ENCODE data around the gene UBE3B. TPM values are rescaled to one million over a fixed set of nuclear protein-coding genes. Genes with fewer than 3 reads are reported as not detected.

Gene UBE3B
- total and polyA plus RNA-seq, 5 donors from 2014 or later = 16.8 to 38.2 (median 22.2) TPM

GRCh38 chr12:109573914-109574244, 96.4 kb downstream of the UBE3B start:
- Histone ChIP-seq H3K36me3 (ENCODE audit: control insufficient read depth, insufficient read depth, low read length) (peaks cover 20% of the 10 kb centered on the region), H3K27ac (ENCODE audit: insufficient read depth, low read length, poor library complexity, severe bottlenecking) (peak overlapping the region; percentile 92), H3K27me3 (ENCODE audit: control insufficient read depth, insufficient read depth, low read length) (no peaks in the 10 kb centered on the region), H3K9me3 (ENCODE audit: control insufficient read depth in 2 of 2, low read length in 2 of 2) (no peaks in the 10 kb centered on the region), H3K4me3 (ENCODE audit: low read depth, low read length) (peak overlapping the region; percentile 95), H3K4me1 (ENCODE audit: control insufficient read depth, insufficient read depth, low read length, poor library complexity, severe bottlenecking) (peaks cover 10% of the 10 kb centered on the region)
- Mint-ChIP-seq H3K9me3 (no peaks in the 10 kb centered on the region), H3K4me1 (peaks cover 5 to 32% (median 24%) of the 10 kb centered on the region in 4 donors), H3K27ac (peak overlapping the region; percentile 84 to 97 (median 96)), H3K27me3 (no peaks in the 10 kb centered on the region), H3K36me3 (peaks cover 22% of the 10 kb centered on the region), H3K4me3 (peak overlapping the region; percentile 92 to 97 (median 93))
- DNase-seq (no peak), ATAC-seq (ENCODE audit: low read depth in 2 of 2) (no peak)

- no peaks in the 10 kb centered on the region for H3K9me3 Mint-ChIP-seq
- H3K4me1 ChIP-seq (ENCODE audit: control insufficient read depth, insufficient read depth, low read length, poor library complexity, severe bottlenecking) = peaks cover 10% of the 10 kb centered on the region
- no peak overlapping the region for H3K4me3 ChIP-seq (ENCODE audit: low read depth, low read length)
- DNase-seq = no peak
- H3K27me3 Mint-ChIP-seq = no peaks in the 10 kb centered on the region
- H3K27ac ChIP-seq (ENCODE audit: insufficient read depth, low read length, poor library complexity, severe bottlenecking) = no peak overlapping the region
- no peak overlapping the region for H3K27ac Mint-ChIP-seq
- ATAC-seq (ENCODE audit: low read depth in 2 of 2) = no peak
- no peaks in the 10 kb centered on the region for H3K27me3 ChIP-seq (ENCODE audit: control insufficient read depth, insufficient read depth, low read length)
- H3K36me3 Mint-ChIP-seq = peaks cover 31% of the 10 kb centered on the region
- H3K36me3 ChIP-seq (ENCODE audit: control insufficient read depth, insufficient read depth, low read length) = peaks cover 29% of the 10 kb centered on the region
- no peaks in the 10 kb centered on the region for H3K9me3 ChIP-seq (ENCODE audit: control insufficient read depth in 2 of 2, low read length in 2 of 2)
- H3K4me3 Mint-ChIP-seq = peak overlapping the region in 2 of 4 donors; percentile 9 to 92
- H3K4me1 Mint-ChIP-seq = peaks cover 5 to 32% (median 24%) of the 10 kb centered on the region in 4 donors
Measured at GRCh38 chr12:109575683-109576082, 98.2 kb downstream of the UBE3B start.

GRCh38 chr12:109577311-109577710, 99.9 kb downstream of the UBE3B start:
- Mint-ChIP-seq H3K4me1 (peaks cover 5 to 25% (median 21%) of the 10 kb centered on the region in 4 donors), H3K9me3 (no peaks in the 10 kb centered on the region)
- H3K36me3 ChIP-seq (ENCODE audit: control insufficient read depth, insufficient read depth, low read length) = peaks cover 40% of the 10 kb centered on the region

GRCh38 chr12:109578330-109578927, 101.0 kb downstream of the UBE3B start:
- Mint-ChIP-seq H3K27ac (no peak overlapping the region), H3K9me3 (no peaks in the 10 kb centered on the region), H3K4me3 (no peak overlapping the region), H3K27me3 (no peaks in the 10 kb centered on the region), H3K4me1 (peaks cover 0 to 17% (median 15%) of the 10 kb centered on the region in 4 donors), H3K36me3 (peaks cover 36% of the 10 kb centered on the region)
- Histone ChIP-seq H3K27ac (ENCODE audit: insufficient read depth, low read length, poor library complexity, severe bottlenecking) (no peak overlapping the region), H3K4me3 (ENCODE audit: low read depth, low read length) (no peak overlapping the region), H3K4me1 (ENCODE audit: control insufficient read depth, insufficient read depth, low read length, poor library complexity, severe bottlenecking) (peaks cover 10% of the 10 kb centered on the region), H3K36me3 (ENCODE audit: control insufficient read depth, insufficient read depth, low read length) (peaks cover 40% of the 10 kb centered on the region), H3K27me3 (ENCODE audit: control insufficient read depth, insufficient read depth, low read length) (no peaks in the 10 kb centered on the region), H3K9me3 (ENCODE audit: control insufficient read depth in 2 of 2, low read length in 2 of 2) (no peaks in the 10 kb centered on the region)
- DNase-seq (no peak), ATAC-seq (ENCODE audit: low read depth in 2 of 2) (no peak)

More at GRCh38 chr12:109577311-109577710, 99.9 kb downstream of the UBE3B start:
- DNase-seq (no peak), ATAC-seq (ENCODE audit: low read depth in 2 of 2) (no peak)
- Mint-ChIP-seq H3K27ac (no peak overlapping the region), H3K4me3 (no peak overlapping the region), H3K36me3 (peaks cover 40% of the 10 kb centered on the region), H3K27me3 (no peaks in the 10 kb centered on the region)
- Histone ChIP-seq H3K27me3 (ENCODE audit: control insufficient read depth, insufficient read depth, low read length) (no peaks in the 10 kb centered on the region), H3K9me3 (ENCODE audit: control insufficient read depth in 2 of 2, low read length in 2 of 2) (no peaks in the 10 kb centered on the region), H3K4me3 (ENCODE audit: low read depth, low read length) (no peak overlapping the region), H3K27ac (ENCODE audit: insufficient read depth, low read length, poor library complexity, severe bottlenecking) (no peak overlapping the region), H3K4me1 (ENCODE audit: control insufficient read depth, insufficient read depth, low read length, poor library complexity, severe bottlenecking) (peaks cover 10% of the 10 kb centered on the region)

GRCh38 chr12:109579639-109580038, 102.2 kb downstream of the UBE3B start:
- Histone ChIP-seq H3K9me3 (ENCODE audit: control insufficient read depth in 2 of 2, low read length in 2 of 2) (no peaks in the 10 kb centered on the region), H3K27ac (ENCODE audit: insufficient read depth, low read length, poor library complexity, severe bottlenecking) (no peak overlapping the region), H3K36me3 (ENCODE audit: control insufficient read depth, insufficient read depth, low read length) (peaks cover 42% of the 10 kb centered on the region), H3K4me1 (ENCODE audit: control insufficient read depth, insufficient read depth, low read length, poor library complexity, severe bottlenecking) (peaks cover 2% of the 10 kb centered on the region), H3K4me3 (ENCODE audit: low read depth, low read length) (no peak overlapping the region), H3K27me3 (ENCODE audit: control insufficient read depth, insufficient read depth, low read length) (no peaks in the 10 kb centered on the region)
- DNase-seq (no peak), ATAC-seq (ENCODE audit: low read depth in 2 of 2) (no peak)
- Mint-ChIP-seq H3K27me3 (no peaks in the 10 kb centered on the region), H3K4me3 (no peak overlapping the region), H3K9me3 (no peaks in the 10 kb centered on the region), H3K4me1 (peaks cover 0 to 5% (median 5%) of the 10 kb centered on the region in 4 donors), H3K27ac (no peak overlapping the region), H3K36me3 (peaks cover 41% of the 10 kb centered on the region)

- Mint-ChIP-seq H3K9me3 (no peaks in the 10 kb centered on the region), H3K4me1 (no peaks in the 10 kb centered on the region), H3K27ac (no peak overlapping the region), H3K4me3 (no peak overlapping the region), H3K27me3 (no peaks in the 10 kb centered on the region), H3K36me3 (peaks cover 41% of the 10 kb centered on the region)
- Histone ChIP-seq H3K36me3 (ENCODE audit: control insufficient read depth, insufficient read depth, low read length) (peaks cover 42% of the 10 kb centered on the region), H3K4me3 (ENCODE audit: low read depth, low read length) (no peak overlapping the region), H3K4me1 (ENCODE audit: control insufficient read depth, insufficient read depth, low read length, poor library complexity, severe bottlenecking) (no peaks in the 10 kb centered on the region), H3K9me3 (ENCODE audit: control insufficient read depth in 2 of 2, low read length in 2 of 2) (no peaks in the 10 kb centered on the region), H3K27me3 (ENCODE audit: control insufficient read depth, insufficient read depth, low read length) (no peaks in the 10 kb centered on the region), H3K27ac (ENCODE audit: insufficient read depth, low read length, poor library complexity, severe bottlenecking) (no peak overlapping the region)
- DNase-seq (no peak), ATAC-seq (ENCODE audit: low read depth in 2 of 2) (no peak)
Measured at GRCh38 chr12:109580272-109580671, 102.8 kb downstream of the UBE3B start.

- Histone ChIP-seq H3K4me3 (ENCODE audit: low read depth, low read length) (no peak overlapping the region), H3K27ac (ENCODE audit: insufficient read depth, low read length, poor library complexity, severe bottlenecking) (no peak overlapping the region), H3K4me1 (ENCODE audit: control insufficient read depth, insufficient read depth, low read length, poor library complexity, severe bottlenecking) (no peaks in the 10 kb centered on the region), H3K36me3 (ENCODE audit: control insufficient read depth, insufficient read depth, low read length) (peaks cover 42% of the 10 kb centered on the region), H3K27me3 (ENCODE audit: control insufficient read depth, insufficient read depth, low read length) (no peaks in the 10 kb centered on the region), H3K9me3 (ENCODE audit: control insufficient read depth in 2 of 2, low read length in 2 of 2) (no peaks in the 10 kb centered on the region)
- Mint-ChIP-seq H3K4me3 (no peak overlapping the region), H3K36me3 (peaks cover 41% of the 10 kb centered on the region), H3K4me1 (no peaks in the 10 kb centered on the region), H3K9me3 (no peaks in the 10 kb centered on the region), H3K27me3 (no peaks in the 10 kb centered on the region), H3K27ac (no peak overlapping the region)
- ATAC-seq (ENCODE audit: low read depth in 2 of 2) = no peak
- DNase-seq = no peak
Measured at GRCh38 chr12:109580684-109581333, 103.4 kb downstream of the UBE3B start.

- Histone ChIP-seq H3K9me3 (ENCODE audit: control insufficient read depth in 2 of 2, low read length in 2 of 2) (no peaks in the 10 kb centered on the region), H3K36me3 (ENCODE audit: control insufficient read depth, insufficient read depth, low read length) (peaks cover 42% of the 10 kb centered on the region), H3K4me1 (ENCODE audit: control insufficient read depth, insufficient read depth, low read length, poor library complexity, severe bottlenecking) (no peaks in the 10 kb centered on the region), H3K27me3 (ENCODE audit: control insufficient read depth, insufficient read depth, low read length) (no peaks in the 10 kb centered on the region), H3K4me3 (ENCODE audit: low read depth, low read length) (no peak overlapping the region), H3K27ac (ENCODE audit: insufficient read depth, low read length, poor library complexity, severe bottlenecking) (no peak overlapping the region)
- Mint-ChIP-seq H3K27me3 (no peaks in the 10 kb centered on the region), H3K36me3 (peaks cover 39% of the 10 kb centered on the region), H3K4me1 (no peaks in the 10 kb centered on the region), H3K27ac (no peak overlapping the region), H3K9me3 (no peaks in the 10 kb centered on the region), H3K4me3 (no peak overlapping the region)
- ATAC-seq (ENCODE audit: low read depth in 2 of 2) = no peak
- no peak for DNase-seq
Measured at GRCh38 chr12:109581334-109581691, 103.9 kb downstream of the UBE3B start.
